ENCODE measurements around the gene IL31RA.
"Not testable (repeated sequence)": the region's sequence is repeated elsewhere in the genome, so short reads cannot be mapped to it uniquely, and the experiment has no call there.

IL31RA gene

DNA sequence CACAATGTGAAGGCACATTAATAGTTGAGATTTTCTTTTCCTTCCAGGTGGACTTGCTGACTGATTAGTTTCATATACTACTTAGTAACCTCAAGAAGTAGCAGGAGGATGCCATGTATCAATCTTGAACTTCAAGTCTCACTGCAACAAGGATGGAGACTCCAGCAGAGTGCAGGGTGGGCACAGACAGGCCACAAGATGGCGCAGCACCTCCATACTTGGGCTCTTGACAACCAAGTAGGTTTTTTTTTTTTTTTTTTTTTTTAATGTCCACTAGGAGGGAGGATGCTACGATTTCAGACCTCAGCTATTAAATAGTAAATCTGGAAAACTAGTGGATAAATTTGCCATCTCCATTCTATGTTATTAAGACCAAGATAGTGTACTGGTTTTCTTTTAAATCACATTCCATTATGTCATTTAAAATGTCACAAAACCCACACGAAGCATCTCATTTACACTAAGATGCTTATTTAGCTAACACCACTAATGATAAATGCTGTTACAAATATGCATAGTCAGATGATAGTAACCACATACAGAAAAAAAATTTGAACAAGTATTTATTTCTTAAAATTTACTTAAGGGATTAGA is 85.0 kb downstream of the IL31RA start:
- Histone ChIP-seq H3K9me3 (ENCODE audit: control insufficient read depth, insufficient read depth, low read length) (no peaks in the 10 kb centered on the region), H3K27ac (ENCODE audit: low read depth, low read length) (no peak overlapping the region), H3K4me3 (ENCODE audit: low read depth, low read length) (no peak overlapping the region), H3K27me3 (ENCODE audit: control insufficient read depth, insufficient read depth, low read length) (no peaks in the 10 kb centered on the region), H3K9ac (ENCODE audit: low read depth, low read length) (no peak overlapping the region), H3K4me1 (ENCODE audit: control insufficient read depth, insufficient read depth, low read length) (no peaks in the 10 kb centered on the region), H3K36me3 (ENCODE audit: control insufficient read depth, insufficient read depth, low read length) (peaks cover 10% of the 10 kb centered on the region)

DNA sequence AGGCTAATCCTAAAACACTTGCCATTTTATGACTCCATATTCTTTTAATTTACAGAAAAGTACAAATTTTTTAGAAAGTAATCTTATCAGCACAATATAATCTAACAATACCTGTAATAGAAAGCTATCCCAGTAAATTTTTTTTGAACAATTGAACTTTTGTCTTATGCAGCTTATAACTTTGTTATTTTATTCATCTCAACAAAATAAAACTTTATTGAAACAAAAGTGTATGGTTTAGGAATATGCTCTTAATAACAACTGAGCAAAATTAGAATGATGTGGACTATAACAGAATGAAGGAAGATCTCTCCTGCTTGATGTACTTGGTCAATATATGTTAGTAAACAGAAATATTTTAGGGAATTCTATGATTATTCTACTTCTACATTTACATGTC is 86.4 kb downstream of the IL31RA start:
- peaks cover 17% of the 10 kb centered on the region for H3K36me3 ChIP-seq (ENCODE audit: control insufficient read depth, insufficient read depth, low read length)
- H3K4me1 ChIP-seq (ENCODE audit: control insufficient read depth, insufficient read depth, low read length); H3K9me3 ChIP-seq (ENCODE audit: control insufficient read depth, insufficient read depth, low read length); H3K9ac ChIP-seq (ENCODE audit: low read depth, low read length); H3K27me3 ChIP-seq (ENCODE audit: control insufficient read depth, insufficient read depth, low read length); H3K4me3 ChIP-seq (ENCODE audit: low read depth, low read length); H3K27ac ChIP-seq (ENCODE audit: low read depth, low read length): not testable (repeated sequence)

DNA sequence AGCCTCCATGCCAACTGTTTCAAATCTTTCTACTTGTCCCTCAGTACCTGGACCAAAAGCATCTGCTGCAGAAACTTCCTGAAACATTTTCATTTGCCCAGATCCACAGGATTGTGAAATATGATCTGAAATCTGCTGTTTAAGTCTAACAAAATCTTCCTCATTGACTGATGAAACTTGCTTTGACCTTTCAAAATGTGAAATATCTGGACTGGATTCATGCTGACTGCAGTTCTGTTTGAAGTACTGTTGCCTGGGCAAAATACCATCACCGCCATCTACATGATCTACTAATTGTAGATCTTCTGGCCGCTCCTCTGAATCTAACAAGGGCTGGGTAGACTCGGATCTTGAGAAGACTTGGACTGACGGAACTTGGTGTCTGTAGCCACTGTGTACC is 90.0 kb downstream of the IL31RA start:
- not testable (repeated sequence) for H3K27ac ChIP-seq (ENCODE audit: low read depth, low read length); H3K9me3 ChIP-seq (ENCODE audit: control insufficient read depth, insufficient read depth, low read length); H3K9ac ChIP-seq (ENCODE audit: low read depth, low read length); H3K27me3 ChIP-seq (ENCODE audit: control insufficient read depth, insufficient read depth, low read length); H3K4me1 ChIP-seq (ENCODE audit: control insufficient read depth, insufficient read depth, low read length); H3K4me3 ChIP-seq (ENCODE audit: low read depth, low read length)
- peaks cover 19% of the 10 kb centered on the region for H3K36me3 ChIP-seq (ENCODE audit: control insufficient read depth, insufficient read depth, low read length)

DNA sequence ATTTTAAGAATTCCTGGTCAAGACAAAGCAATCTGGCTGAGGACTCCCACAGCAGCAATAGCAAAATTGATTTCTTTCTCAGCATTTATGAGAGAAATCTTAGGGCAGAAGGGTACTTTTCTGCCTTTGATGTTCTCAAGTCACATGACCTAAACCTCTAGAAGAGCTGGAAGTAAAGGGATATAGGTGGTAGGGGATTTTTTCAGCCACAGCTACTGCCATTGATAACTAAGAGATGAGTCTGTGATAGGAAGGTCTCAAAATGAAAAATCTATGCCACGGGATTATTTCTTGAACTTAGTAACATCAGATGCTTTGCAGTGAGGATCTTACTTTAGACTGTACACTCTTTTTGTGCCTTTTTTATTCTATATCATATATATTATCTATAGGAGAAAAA is 108.1 kb downstream of the IL31RA start:
- H3K27ac ChIP-seq (ENCODE audit: low read depth, low read length): no peak overlapping the region
- no peak overlapping the region for H3K4me3 ChIP-seq (ENCODE audit: low read depth, low read length)
- H3K4me1 ChIP-seq (ENCODE audit: control insufficient read depth, insufficient read depth, low read length): no peaks in the 10 kb centered on the region
- H3K9ac ChIP-seq (ENCODE audit: low read depth, low read length): no peak overlapping the region
- no peaks in the 10 kb centered on the region for H3K27me3 ChIP-seq (ENCODE audit: control insufficient read depth, insufficient read depth, low read length)
- peaks cover 11% of the 10 kb centered on the region for H3K36me3 ChIP-seq (ENCODE audit: control insufficient read depth, insufficient read depth, low read length)
- no peaks in the 10 kb centered on the region for H3K9me3 ChIP-seq (ENCODE audit: control insufficient read depth, insufficient read depth, low read length)

DNA sequence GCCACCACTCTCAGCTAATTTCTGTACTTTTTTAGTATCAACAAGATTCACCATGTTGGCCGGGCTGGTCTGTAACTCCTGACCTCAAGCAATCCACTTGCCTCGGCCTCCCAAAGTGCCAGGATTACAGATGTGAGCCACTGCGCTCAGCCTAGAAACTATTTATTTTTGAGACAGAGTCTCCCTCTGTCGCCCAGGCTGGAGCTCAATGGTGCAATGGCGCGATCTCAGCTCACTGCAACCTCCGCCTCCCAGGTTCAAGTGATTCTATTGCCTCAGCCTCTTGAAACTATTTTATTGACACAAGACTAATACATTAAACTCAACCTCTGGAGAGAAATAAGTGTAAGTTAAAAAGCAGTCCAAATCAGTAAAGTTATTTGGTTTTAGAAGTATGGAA is 109.6 kb downstream of the IL31RA start:
- H3K36me3 ChIP-seq (ENCODE audit: control insufficient read depth, insufficient read depth, low read length): peaks cover 11% of the 10 kb centered on the region

DNA sequence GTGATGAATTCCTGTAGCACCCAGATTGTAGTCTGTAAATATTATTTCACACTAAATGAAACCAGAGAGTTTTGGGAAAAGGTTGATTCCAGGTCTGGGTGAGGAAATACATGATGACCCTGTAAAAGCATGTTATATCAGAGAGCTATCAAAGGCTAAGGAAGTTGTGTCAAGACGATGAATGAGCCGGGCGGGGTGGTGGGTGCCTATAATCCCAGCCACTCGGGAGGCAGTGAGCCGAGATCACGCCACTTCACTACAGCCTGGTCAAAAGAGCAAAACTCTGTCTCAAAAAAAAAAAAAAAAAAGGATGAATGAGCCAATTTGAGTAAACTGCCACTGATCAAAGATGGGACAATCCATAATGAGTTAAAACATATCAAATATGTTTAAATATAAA is 114.4 kb downstream of the IL31RA start:
- Histone ChIP-seq H3K9me3 (ENCODE audit: control insufficient read depth, insufficient read depth, low read length) (no peaks in the 10 kb centered on the region), H3K36me3 (ENCODE audit: control insufficient read depth, insufficient read depth, low read length) (peaks cover 4% of the 10 kb centered on the region), H3K27ac (ENCODE audit: low read depth, low read length) (no peak overlapping the region), H3K27me3 (ENCODE audit: control insufficient read depth, insufficient read depth, low read length) (no peaks in the 10 kb centered on the region), H3K4me1 (ENCODE audit: control insufficient read depth, insufficient read depth, low read length) (no peaks in the 10 kb centered on the region), H3K9ac (ENCODE audit: low read depth, low read length) (no peak overlapping the region), H3K4me3 (ENCODE audit: low read depth, low read length) (no peak overlapping the region)

More for the DNA sequence above, 109.6 kb downstream of the IL31RA start:
- no peak overlapping the region for H3K4me3 ChIP-seq (ENCODE audit: low read depth, low read length)
- no peak overlapping the region for H3K9ac ChIP-seq (ENCODE audit: low read depth, low read length)
- H3K27me3 ChIP-seq (ENCODE audit: control insufficient read depth, insufficient read depth, low read length): no peaks in the 10 kb centered on the region
- H3K9me3 ChIP-seq (ENCODE audit: control insufficient read depth, insufficient read depth, low read length): no peaks in the 10 kb centered on the region
- no peak overlapping the region for H3K27ac ChIP-seq (ENCODE audit: low read depth, low read length)
- no peaks in the 10 kb centered on the region for H3K4me1 ChIP-seq (ENCODE audit: control insufficient read depth, insufficient read depth, low read length)

DNA sequence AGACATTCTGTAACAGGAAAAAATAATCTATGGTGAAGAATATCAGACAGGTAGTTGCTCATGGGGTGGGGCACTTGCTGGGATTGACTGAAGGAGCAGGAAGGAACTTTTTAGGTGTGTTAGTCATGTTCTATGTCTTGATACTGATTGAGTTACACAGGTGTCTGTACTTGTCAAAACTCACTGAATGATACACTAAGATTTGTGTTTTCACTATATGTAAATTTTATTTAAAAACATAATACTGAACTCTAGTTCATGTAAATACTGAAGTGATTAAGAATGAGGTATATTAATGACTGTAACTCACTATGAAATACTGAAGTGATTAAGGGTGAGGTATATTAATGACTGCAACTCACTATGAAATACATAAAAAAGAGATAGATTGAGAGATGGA is 115.1 kb downstream of the IL31RA start:
- H3K27ac ChIP-seq (ENCODE audit: low read depth, low read length): no peak overlapping the region
- H3K4me3 ChIP-seq (ENCODE audit: low read depth, low read length): no peak overlapping the region
- no peak overlapping the region for H3K9ac ChIP-seq (ENCODE audit: low read depth, low read length)
- no peaks in the 10 kb centered on the region for H3K9me3 ChIP-seq (ENCODE audit: control insufficient read depth, insufficient read depth, low read length)
- peaks cover 4% of the 10 kb centered on the region; the same call in 1 of the 2 replicates for H3K36me3 ChIP-seq (ENCODE audit: control insufficient read depth, insufficient read depth, low read length)
- no peaks in the 10 kb centered on the region for H3K4me1 ChIP-seq (ENCODE audit: control insufficient read depth, insufficient read depth, low read length)
- no peaks in the 10 kb centered on the region for H3K27me3 ChIP-seq (ENCODE audit: control insufficient read depth, insufficient read depth, low read length)

DNA sequence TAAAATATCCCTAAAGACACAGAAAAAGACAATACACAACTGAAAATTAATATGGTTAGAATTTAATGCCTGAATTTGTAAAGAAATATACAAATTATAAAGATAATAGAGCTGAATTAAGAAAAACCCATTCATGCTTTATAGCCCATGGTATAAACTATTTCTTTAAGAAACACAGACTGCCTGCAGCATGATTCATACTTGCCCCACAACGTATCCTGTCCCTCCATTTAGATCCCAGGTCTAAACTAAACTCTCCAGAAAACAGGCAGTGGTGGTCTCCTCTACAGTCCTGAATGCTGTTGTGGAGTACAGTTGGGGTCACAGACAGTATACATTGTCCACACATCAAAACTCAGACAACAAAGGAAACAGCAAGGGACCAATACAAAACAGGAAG is 118.8 kb downstream of the IL31RA start:
- Histone ChIP-seq H3K36me3 (ENCODE audit: control insufficient read depth, insufficient read depth, low read length) (peaks cover 4% of the 10 kb centered on the region; the same call in 1 of the 2 replicates), H3K27ac (ENCODE audit: low read depth, low read length) (no peak overlapping the region), H3K4me3 (ENCODE audit: low read depth, low read length) (no peak overlapping the region), H3K9ac (ENCODE audit: low read depth, low read length) (no peak overlapping the region), H3K27me3 (ENCODE audit: control insufficient read depth, insufficient read depth, low read length) (no peaks in the 10 kb centered on the region), H3K4me1 (ENCODE audit: control insufficient read depth, insufficient read depth, low read length) (no peaks in the 10 kb centered on the region), H3K9me3 (ENCODE audit: control insufficient read depth, insufficient read depth, low read length) (no peaks in the 10 kb centered on the region)

All from HUES48 (cell line).